Panc1 (cell line): ENCODE measurements around the gene NELFCD.

Experiments
- CTCF ChIP-seq: fragments of 450-650 bp; IDR thresholded peaks from 2 replicates; pipeline ENCODE4 v1.5.1; 2017; ENCODE audit warnings: mild to moderate bottlenecking
- POLR2AphosphoS5 ChIP-seq: IDR thresholded peaks from 2 replicates; pipeline ENCODE4 v1.6.1; 2012; ENCODE audit warnings: mild to moderate bottlenecking, low read depth, low read length, moderate library complexity

GRCh38 chr20:59022754-59023153 lies 41.7 kb downstream of the NELFCD start:
- TF ChIP-seq CTCF = no peak
- no peak for TF ChIP-seq POLR2AphosphoS5
